Putamen (tissue), 1 donor: ENCODE data around the gene LYVE1.

Experiments used
- DNase-seq: peaks from one replicate; pipeline ENCODE4 v3.0.0-alpha.2; 2016; ENCODE audit warnings: low spot score

LYVE1 gene

DNA sequence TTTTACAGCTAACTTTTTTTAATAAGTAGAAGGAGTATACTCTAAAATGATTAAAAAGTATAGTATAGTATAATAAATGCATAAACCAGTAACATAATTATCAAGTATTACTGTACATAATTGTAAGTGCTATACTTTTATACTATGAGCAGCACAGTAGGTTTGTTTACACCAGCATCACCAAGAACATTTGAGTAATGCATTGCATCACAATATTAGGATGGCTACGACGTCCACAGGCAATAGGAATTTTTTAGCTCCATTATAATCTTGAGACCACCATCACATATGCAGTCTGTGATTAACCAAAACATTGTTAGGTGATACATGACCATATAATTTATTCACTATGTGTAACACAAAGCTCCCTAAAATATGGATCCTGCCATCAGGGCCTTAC, 47.9 kb downstream of the LYVE1 start:
- DNase-seq, result no peak

DNA sequence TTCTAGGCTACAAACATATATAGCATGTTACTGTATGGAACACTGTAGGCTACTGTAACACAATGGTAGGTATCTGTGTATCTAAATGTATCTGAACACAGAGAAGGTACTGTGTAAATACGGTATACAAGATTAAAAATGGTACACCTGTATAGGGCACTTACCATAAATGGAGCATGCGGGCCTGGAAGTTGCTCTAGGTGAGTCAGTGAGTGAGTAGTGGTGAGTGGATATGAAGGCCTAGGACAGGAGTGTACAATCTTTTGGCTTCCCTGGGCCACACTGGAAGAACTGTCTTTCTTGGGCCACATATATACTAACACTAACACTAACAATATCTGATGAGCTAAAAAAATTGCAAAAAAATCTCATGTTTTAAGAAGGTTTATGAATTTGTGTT, 48.8 kb downstream of the LYVE1 start:
- no peak for DNase-seq

DNA sequence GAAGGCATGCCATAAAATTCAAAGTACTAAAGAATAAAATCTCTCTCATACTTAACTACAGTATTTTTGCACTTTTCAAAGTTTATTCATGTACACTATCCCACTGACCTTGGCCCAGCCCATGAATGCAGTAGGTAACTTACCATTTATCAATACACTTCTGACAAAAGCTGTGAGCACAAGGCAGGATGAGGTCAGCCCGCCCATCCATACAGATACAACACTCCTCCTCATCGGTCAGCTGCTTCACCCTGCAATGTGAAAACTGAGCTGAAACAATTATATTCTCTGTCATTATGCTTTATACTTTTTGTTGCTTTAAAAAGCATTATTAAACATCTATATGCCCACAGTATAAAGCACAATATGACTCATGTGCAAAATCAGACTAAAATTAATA, 49.6 kb downstream of the LYVE1 start:
- DNase-seq, result no peak

DNA sequence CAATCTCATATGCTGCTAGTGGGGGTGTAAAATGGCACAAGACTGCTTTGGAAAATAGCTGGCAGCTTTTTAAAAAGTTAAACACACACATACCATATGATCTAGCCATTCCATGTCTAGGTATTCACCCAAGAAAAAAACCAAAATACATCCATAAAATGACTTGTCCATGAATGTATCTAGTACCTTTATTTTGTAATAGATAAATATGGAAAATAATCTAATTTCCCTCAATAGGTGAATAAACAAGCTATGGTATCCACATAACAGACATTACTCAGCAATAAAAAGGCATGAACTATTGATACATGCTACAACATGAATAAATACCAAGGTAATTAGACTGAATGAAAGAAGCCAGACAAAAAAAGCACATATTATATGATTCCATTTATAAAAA, 50.3 kb downstream of the LYVE1 start:
- DNase-seq, result no peak

DNA sequence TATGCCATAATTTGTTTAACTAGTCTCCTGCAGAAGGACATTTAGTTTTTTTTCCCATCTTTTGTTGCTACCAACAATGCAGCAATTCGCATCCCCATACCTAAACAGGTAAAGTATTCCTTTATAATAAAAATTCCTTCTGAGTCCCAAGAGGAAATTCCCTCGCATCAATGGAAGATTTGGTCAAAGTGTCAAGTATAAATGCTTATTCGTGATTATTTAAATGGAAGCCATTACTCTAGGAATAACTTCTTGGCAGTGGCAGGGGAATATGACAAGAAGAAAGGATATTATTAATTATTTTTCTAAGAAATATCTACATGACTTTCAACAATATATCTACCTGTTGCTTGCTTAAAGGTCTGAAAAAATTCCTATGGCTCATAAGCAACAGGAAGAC, 53.0 kb downstream of the LYVE1 start:
- no peak for DNase-seq

DNA sequence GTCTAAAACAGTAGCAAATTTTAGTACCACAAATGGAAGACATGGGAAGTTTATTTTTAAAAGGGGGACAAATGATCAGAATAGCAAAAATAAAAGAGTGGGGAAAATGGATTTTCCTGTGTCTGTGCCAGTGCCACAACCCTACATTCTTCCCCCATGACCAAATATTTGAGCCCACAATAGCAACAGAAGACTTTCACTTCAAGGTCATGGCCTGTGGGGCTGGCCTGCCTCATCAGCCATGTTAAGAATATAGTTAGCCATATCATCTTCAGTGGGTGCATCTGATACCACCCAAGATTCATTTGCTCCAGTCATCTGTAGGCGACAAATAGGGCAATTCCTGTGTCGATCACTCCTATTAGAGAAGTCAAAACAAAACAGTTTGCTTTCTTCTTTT, 53.8 kb downstream of the LYVE1 start:
- no peak for DNase-seq

DNA sequence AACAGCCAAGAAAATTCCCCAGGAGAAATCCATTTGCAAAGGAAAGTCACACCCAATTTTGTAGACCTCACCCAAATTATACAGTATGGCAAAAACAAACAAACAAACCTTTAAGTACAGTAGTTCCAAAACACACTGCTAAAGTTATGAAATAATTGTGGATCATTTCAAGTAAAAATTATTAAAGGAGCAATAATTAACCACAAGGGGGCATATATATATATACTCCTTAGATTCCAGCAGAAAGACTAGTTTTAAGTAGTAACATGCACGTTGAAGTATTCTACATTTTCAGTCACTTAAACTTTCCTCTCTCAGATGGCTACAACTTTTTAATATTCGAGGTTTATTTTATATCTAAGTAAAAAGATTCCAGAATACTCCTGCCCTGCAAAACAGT, 54.3 kb downstream of the LYVE1 start:
- DNase-seq, result no peak

DNA sequence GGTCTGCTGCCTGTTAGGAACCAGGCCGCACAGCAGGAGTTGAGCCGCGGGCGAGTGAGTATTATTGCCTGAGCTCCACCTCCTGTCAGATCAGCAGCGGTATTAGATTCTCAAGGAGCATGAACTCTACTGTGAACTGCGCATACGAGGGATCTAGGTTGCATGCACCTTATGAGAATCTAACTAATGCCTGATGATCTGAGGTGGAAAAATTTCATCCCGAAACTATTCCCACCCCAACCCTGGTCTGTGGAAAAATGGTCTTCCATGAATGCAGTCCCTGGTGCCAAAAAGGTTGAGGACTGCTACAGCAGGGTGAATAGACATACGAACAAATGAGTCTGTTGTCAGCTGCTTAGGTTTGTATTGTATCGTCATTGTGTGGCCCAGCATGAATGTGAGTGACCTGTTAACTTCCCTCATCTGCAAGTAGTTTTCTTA, 57.3 kb downstream of the LYVE1 start:
- DNase-seq, result no peak
